Measurements from ENCODE around the gene RASSF7. TPM values are rescaled to one million over a fixed set of nuclear protein-coding genes. Genes with fewer than 3 reads are reported as not detected.

Gene RASSF7
- total RNA-seq, 1 experiment from 2014 or later = 32.5 TPM

GRCh38 chr11:556662-557256 lies 4.0 kb upstream of the RASSF7 start:
- Mint-ChIP-seq H3K27ac (no peak overlapping the region), H3K4me1 (peaks cover 13% of the 10 kb centered on the region), H3K36me3 (no peaks in the 10 kb centered on the region), H3K9me3 (no peaks in the 10 kb centered on the region), H3K27me3 (ENCODE audit: low read depth) (peaks cover 28% of the 10 kb centered on the region), H3K4me3 (peak overlapping the region; percentile 73)
- no peak for TF ChIP-seq AFF4 (CRISPR knock-in tag; IDR thresholded peaks at IDR 0.05; ENCODE audit: borderline replicate concordance)
- 0 out of 2 replicates have a peak, but pooled peaks have one; percentile 31 for TF ChIP-seq MYBL2 (CRISPR knock-in tag; IDR thresholded peaks at IDR 0.05)
- TF ChIP-seq, protein P1, sequence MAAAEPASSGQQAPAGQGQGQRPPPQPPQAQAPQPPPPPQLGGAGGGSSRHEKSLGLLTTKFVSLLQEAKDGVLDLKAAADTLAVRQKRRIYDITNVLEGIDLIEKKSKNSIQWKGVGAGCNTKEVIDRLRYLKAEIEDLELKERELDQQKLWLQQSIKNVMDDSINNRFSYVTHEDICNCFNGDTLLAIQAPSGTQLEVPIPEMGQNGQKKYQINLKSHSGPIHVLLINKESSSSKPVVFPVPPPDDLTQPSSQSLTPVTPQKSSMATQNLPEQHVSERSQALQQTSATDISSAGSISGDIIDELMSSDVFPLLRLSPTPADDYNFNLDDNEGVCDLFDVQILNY (CRISPR knock-in tag; IDR thresholded peaks at IDR 0.05) = no peak
- no peak for TF ChIP-seq KAT7 (CRISPR knock-in tag; IDR thresholded peaks at IDR 0.05; ENCODE audit: borderline replicate concordance)
- no peak for TF ChIP-seq JUN (CRISPR knock-in tag; IDR thresholded peaks at IDR 0.05)
- ChIA-PET POLR2A (interaction anchor here (0.6 to 1.5 kb wide), 4 partner anchors 9 to 22 kb away, joined by 3 to 4 read pairs (median 4); no protein-coding TSS in a partner anchor), CTCF (interaction anchor here (0.6 to 3.4 kb wide), 11 partner anchors 10 to 171 kb away, joined by 3 to 29 read pairs (median 3); partner anchors contain the start of gene PHRF1)
- DNase-seq (ENCODE audit: low spot score) = no peak
- ATAC-seq = no peak

DNA sequence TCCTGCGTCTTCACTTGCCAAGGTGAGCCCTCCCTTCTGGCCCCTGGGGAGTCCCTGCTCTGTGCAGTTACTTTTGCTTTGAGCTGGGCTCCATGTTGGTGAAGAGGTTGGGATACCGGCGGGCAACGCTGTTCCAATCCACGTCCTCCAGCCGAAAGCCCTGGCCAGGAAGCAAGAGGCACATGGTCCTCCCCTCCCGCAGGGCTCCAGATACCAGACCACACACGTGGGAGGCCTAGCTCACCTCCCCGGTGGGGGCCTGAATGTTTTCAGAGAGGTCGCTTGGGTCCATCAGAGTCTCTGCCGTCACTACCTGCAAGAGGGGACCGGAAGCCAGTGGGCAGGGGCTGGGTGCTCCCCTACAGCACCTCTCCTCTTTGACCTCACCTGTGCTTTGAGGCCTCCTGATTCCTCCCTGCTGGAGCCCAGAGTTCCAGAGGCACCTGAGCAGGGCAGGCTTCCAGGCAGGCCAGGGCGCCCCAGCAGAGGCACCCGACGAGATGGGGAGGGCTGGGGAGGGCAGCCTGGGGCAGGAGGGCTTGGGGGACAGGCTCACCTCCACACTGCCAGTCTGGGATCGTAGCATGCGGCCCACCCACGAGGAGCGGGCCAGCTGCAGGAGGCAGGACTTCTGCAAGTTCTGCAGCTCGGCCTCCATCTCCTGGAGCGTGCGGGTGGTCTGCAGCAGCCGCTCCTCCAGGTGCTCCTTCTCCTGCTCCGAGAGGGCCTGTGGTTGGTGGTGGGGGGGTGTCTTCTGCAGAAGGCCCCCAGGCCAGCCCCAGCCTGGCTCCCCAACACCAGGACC lies 3.2 kb upstream of the RASSF7 start:
- H3K27ac Mint-ChIP-seq = no peak overlapping the region
- peak overlapping the region; percentile 73; the same call in 1 of the 2 replicates for H3K4me3 Mint-ChIP-seq
- H3K9me3 Mint-ChIP-seq = no peaks in the 10 kb centered on the region
- ChIA-PET POLR2A (interaction anchor here (1.0 to 1.5 kb wide), 2 partner anchors 8 to 10 kb away, joined by 3 read pairs; no protein-coding TSS in a partner anchor), CTCF (interaction anchor here (0.6 to 2.5 kb wide), 4 partner anchors 9 to 163 kb away, joined by 3 to 16 read pairs (median 4); no protein-coding TSS in a partner anchor)
- TF ChIP-seq GABPB1 (CRISPR knock-in tag; IDR thresholded peaks at IDR 0.05) (no peak), MXD4 (CRISPR knock-in tag; IDR thresholded peaks at IDR 0.05; ENCODE audit: borderline replicate concordance) (no peak), PRRX2 (CRISPR knock-in tag; IDR thresholded peaks at IDR 0.05) (no peak), ELF4 (CRISPR knock-in tag; IDR thresholded peaks at IDR 0.05; ENCODE audit: low read depth) (no peak), ESRRA (CRISPR knock-in tag; IDR thresholded peaks at IDR 0.05; ENCODE audit: borderline replicate concordance) (no peak), ZBTB21 (CRISPR knock-in tag; IDR thresholded peaks at IDR 0.05; ENCODE audit: borderline replicate concordance) (no peak), NR2C2 (CRISPR knock-in tag; IDR thresholded peaks at IDR 0.05) (no peak), GTF2I (CRISPR knock-in tag; conservative IDR thresholded peaks at IDR 0.05) (no peak), E2F1 (CRISPR knock-in tag; IDR thresholded peaks at IDR 0.05) (no peak), TCF7 (CRISPR knock-in tag; IDR thresholded peaks at IDR 0.05; ENCODE audit: low read depth) (no peak), SMAD4 (CRISPR knock-in tag; IDR thresholded peaks at IDR 0.05) (no peak), IRF1 (CRISPR knock-in tag; IDR thresholded peaks at IDR 0.05) (no peak)
- TF ChIP-seq, protein P2, sequence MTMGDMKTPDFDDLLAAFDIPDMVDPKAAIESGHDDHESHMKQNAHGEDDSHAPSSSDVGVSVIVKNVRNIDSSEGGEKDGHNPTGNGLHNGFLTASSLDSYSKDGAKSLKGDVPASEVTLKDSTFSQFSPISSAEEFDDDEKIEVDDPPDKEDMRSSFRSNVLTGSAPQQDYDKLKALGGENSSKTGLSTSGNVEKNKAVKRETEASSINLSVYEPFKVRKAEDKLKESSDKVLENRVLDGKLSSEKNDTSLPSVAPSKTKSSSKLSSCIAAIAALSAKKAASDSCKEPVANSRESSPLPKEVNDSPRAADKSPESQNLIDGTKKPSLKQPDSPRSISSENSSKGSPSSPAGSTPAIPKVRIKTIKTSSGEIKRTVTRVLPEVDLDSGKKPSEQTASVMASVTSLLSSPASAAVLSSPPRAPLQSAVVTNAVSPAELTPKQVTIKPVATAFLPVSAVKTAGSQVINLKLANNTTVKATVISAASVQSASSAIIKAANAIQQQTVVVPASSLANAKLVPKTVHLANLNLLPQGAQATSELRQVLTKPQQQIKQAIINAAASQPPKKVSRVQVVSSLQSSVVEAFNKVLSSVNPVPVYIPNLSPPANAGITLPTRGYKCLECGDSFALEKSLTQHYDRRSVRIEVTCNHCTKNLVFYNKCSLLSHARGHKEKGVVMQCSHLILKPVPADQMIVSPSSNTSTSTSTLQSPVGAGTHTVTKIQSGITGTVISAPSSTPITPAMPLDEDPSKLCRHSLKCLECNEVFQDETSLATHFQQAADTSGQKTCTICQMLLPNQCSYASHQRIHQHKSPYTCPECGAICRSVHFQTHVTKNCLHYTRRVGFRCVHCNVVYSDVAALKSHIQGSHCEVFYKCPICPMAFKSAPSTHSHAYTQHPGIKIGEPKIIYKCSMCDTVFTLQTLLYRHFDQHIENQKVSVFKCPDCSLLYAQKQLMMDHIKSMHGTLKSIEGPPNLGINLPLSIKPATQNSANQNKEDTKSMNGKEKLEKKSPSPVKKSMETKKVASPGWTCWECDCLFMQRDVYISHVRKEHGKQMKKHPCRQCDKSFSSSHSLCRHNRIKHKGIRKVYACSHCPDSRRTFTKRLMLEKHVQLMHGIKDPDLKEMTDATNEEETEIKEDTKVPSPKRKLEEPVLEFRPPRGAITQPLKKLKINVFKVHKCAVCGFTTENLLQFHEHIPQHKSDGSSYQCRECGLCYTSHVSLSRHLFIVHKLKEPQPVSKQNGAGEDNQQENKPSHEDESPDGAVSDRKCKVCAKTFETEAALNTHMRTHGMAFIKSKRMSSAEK (CRISPR knock-in tag; IDR thresholded peaks at IDR 0.05; ENCODE audit: borderline replicate concordance) = no peak
- TF ChIP-seq, protein P3, sequence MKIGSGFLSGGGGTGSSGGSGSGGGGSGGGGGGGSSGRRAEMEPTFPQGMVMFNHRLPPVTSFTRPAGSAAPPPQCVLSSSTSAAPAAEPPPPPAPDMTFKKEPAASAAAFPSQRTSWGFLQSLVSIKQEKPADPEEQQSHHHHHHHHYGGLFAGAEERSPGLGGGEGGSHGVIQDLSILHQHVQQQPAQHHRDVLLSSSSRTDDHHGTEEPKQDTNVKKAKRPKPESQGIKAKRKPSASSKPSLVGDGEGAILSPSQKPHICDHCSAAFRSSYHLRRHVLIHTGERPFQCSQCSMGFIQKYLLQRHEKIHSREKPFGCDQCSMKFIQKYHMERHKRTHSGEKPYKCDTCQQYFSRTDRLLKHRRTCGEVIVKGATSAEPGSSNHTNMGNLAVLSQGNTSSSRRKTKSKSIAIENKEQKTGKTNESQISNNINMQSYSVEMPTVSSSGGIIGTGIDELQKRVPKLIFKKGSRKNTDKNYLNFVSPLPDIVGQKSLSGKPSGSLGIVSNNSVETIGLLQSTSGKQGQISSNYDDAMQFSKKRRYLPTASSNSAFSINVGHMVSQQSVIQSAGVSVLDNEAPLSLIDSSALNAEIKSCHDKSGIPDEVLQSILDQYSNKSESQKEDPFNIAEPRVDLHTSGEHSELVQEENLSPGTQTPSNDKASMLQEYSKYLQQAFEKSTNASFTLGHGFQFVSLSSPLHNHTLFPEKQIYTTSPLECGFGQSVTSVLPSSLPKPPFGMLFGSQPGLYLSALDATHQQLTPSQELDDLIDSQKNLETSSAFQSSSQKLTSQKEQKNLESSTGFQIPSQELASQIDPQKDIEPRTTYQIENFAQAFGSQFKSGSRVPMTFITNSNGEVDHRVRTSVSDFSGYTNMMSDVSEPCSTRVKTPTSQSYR (CRISPR knock-in tag; IDR thresholded peaks at IDR 0.05) = no peak
- ATAC-seq (no peak), DNase-seq (ENCODE audit: low spot score) (no peak)
- peaks cover 13% of the 10 kb centered on the region for H3K4me1 Mint-ChIP-seq
- peaks cover 28% of the 10 kb centered on the region for H3K27me3 Mint-ChIP-seq (ENCODE audit: low read depth)
- no peaks in the 10 kb centered on the region for H3K36me3 Mint-ChIP-seq
